Epithelial cell of proximal tubule (primary cell): ENCODE results near the gene FAM107B. TPM values are rescaled to one million over a fixed set of nuclear protein-coding genes. Genes with fewer than 3 reads are reported as not detected.
A peak's percentile ranks its signal among the peaks of the same experiment; 100 is the strongest.

Source experiments
- DNase-seq: peaks from one replicate; pipeline ENCODE4 v3.0.0-alpha.2; 2011; ENCODE audit warnings: low read depth
- H3K4me3 ChIP-seq: 2 replicates; pipeline ENCODE4 v1.5.1; 2011; ENCODE audit warnings: low read depth, mild to moderate bottlenecking, low read length
- CTCF ChIP-seq: conservative IDR thresholded peaks from 2 replicates; pipeline ENCODE4 v1.5.1; 2012; ENCODE audit warnings: low read depth, mild to moderate bottlenecking, low read length
- total RNA-seq: library from RNA; depleted of rRNA; stranded (reverse); fragments of >200 nt; gene quantifications from 2 replicates; pipeline ENCODE4 v1.2.3, GENCODE V29; 2015

Gene FAM107B
- total RNA-seq, 1 donor from 2014 or later = 46.0 TPM

GRCh38 chr10:14779001-14779651 lies 4.4 kb upstream of the FAM107B start:
- TF ChIP-seq CTCF = no peak
- no peak for DNase-seq
- H3K4me3 ChIP-seq = no peak overlapping the region

GRCh38 chr10:14776546-14776945 lies 1.8 kb upstream of the FAM107B start:
- DNase-seq = no peak
- H3K4me3 ChIP-seq = no peak overlapping the region
- no peak for TF ChIP-seq CTCF

GRCh38 chr10:14775656-14776055 lies 959 bp upstream of the FAM107B start:
- H3K4me3 ChIP-seq = no peak overlapping the region
- no peak for DNase-seq
- no peak for TF ChIP-seq CTCF

- no peak for DNase-seq
- H3K4me3 ChIP-seq = peak overlapping the region; percentile 24
- no peak for TF ChIP-seq CTCF
These were observed 500 bp downstream of the FAM107B start for GRCh38 chr10:14774214-14774580.

- no peak for DNase-seq
- TF ChIP-seq CTCF = peak; percentile 16
- H3K4me3 ChIP-seq = peak overlapping the region; percentile 24
These were observed 1.0 kb downstream of the FAM107B start for GRCh38 chr10:14773551-14774213.

- no peak for DNase-seq
- H3K4me3 ChIP-seq = no peak overlapping the region
- TF ChIP-seq CTCF = no peak
These were observed 2.3 kb downstream of the FAM107B start for GRCh38 chr10:14772399-14772798.

GRCh38 chr10:14770927-14771326 lies 3.8 kb downstream of the FAM107B start:
- H3K4me3 ChIP-seq = no peak overlapping the region
- no peak for TF ChIP-seq CTCF
- DNase-seq = no peak
